ENCODE measurements around the gene FAM83D. TPM values are rescaled to one million over a fixed set of nuclear protein-coding genes. Genes with fewer than 3 reads are reported as not detected.

The FAM83D gene
- total RNA-seq, 3 donors from 2014 or later, result 0.33 to 0.64 (median 0.59) TPM

- Histone ChIP-seq H3K36me3 (no peaks in the 10 kb centered on the region), H3K27ac (no peak overlapping the region), H3K27me3 (no peaks in the 10 kb centered on the region), H3K4me1 (no peaks in the 10 kb centered on the region), H3K9me3 (no peaks in the 10 kb centered on the region), H3K4me3 (no peak overlapping the region)
- no peak for DNase-seq (ENCODE audit: low spot score in 2 of 2)
- no peak for TF ChIP-seq POLR2A (IDR thresholded peaks at IDR 0.05)
- TF ChIP-seq POLR2AphosphoS5 (IDR thresholded peaks at IDR 0.05), result no peak
- TF ChIP-seq CTCF (IDR thresholded peaks at IDR 0.05), result no peak
- intact Hi-C loops (cut with DNase I; ENCODE audit: low total_unique reads), result no loop called here
Measured at GRCh38 chr20:38892091-38892981, 33.9 kb upstream of the FAM83D start.

- H3K36me3 ChIP-seq, result no peaks in the 10 kb centered on the region
- DNase-seq (ENCODE audit: low spot score in 2 of 2), result no peak
- H3K27me3 ChIP-seq, result no peaks in the 10 kb centered on the region
- no peaks in the 10 kb centered on the region for H3K4me1 ChIP-seq
- intact Hi-C loops (cut with DNase I; ENCODE audit: low total_unique reads), result no loop called here
- no peak for TF ChIP-seq POLR2A (IDR thresholded peaks at IDR 0.05)
- no peak for TF ChIP-seq CTCF (IDR thresholded peaks at IDR 0.05)
- TF ChIP-seq POLR2AphosphoS5 (IDR thresholded peaks at IDR 0.05), result no peak
- H3K9me3 ChIP-seq, result no peaks in the 10 kb centered on the region
- no peak overlapping the region for H3K27ac ChIP-seq
- no peak overlapping the region for H3K4me3 ChIP-seq
Measured at GRCh38 chr20:38893056-38893564, 33.1 kb upstream of the FAM83D start.

- H3K9me3 ChIP-seq, result no peaks in the 10 kb centered on the region
- no peak overlapping the region for H3K27ac ChIP-seq
- no peak for TF ChIP-seq POLR2AphosphoS5 (IDR thresholded peaks at IDR 0.05)
- peak in 2 of 3 donors; percentile 43 to 60 for TF ChIP-seq CTCF (IDR thresholded peaks at IDR 0.05)
- H3K27me3 ChIP-seq, result no peaks in the 10 kb centered on the region
- peak overlapping the region in 1 of 3 donors; percentile 47 for H3K4me3 ChIP-seq
- intact Hi-C loops (cut with DNase I; ENCODE audit: low total_unique reads), result no loop called here
- DNase-seq (ENCODE audit: low spot score in 2 of 2), result peak in 1 of 2 donors; percentile 64
- no peaks in the 10 kb centered on the region for H3K36me3 ChIP-seq
- no peaks in the 10 kb centered on the region for H3K4me1 ChIP-seq
Measured at GRCh38 chr20:38893565-38894090, 32.6 kb upstream of the FAM83D start.

- peak overlapping the region in 1 of 3 donors; percentile 47 for H3K4me3 ChIP-seq
- intact Hi-C loops (cut with DNase I; ENCODE audit: low total_unique reads), result no loop called here
Measured at GRCh38 chr20:38894091-38894847, 31.9 kb upstream of the FAM83D start.

More at GRCh38 chr20:38894091-38894847, 31.9 kb upstream of the FAM83D start:
- DNase-seq (ENCODE audit: low spot score in 2 of 2), result no peak
- no peak overlapping the region for H3K27ac ChIP-seq
- TF ChIP-seq CTCF (IDR thresholded peaks at IDR 0.05) (no peak), POLR2A (IDR thresholded peaks at IDR 0.05) (no peak), POLR2AphosphoS5 (IDR thresholded peaks at IDR 0.05) (no peak)
- H3K4me1 ChIP-seq, result no peaks in the 10 kb centered on the region
- H3K36me3 ChIP-seq, result no peaks in the 10 kb centered on the region
- no peaks in the 10 kb centered on the region for H3K27me3 ChIP-seq
- no peaks in the 10 kb centered on the region for H3K9me3 ChIP-seq

Measured in breast epithelium (tissue), 4 donors.